Mammary epithelial cell (primary cell): ENCODE data around the gene AMPD1.

Experiments used
- CTCF ChIP-seq, 2 donors: IDR thresholded peaks in 1 of 2; conservative IDR thresholded peaks in 1 of 2; 2 replicates each; pipeline ENCODE4 v1.5.1; 2011 to 2012; ENCODE audit warnings: inconsistent platforms in 2 of 2, low read length in 2 of 2, mild to moderate bottlenecking in 2 of 2, control low read depth in 1 of 2, low read depth in 1 of 2; ENCODE audit not compliant: insufficient read depth in 1 of 2; ENCODE audit errors: extremely low read depth in 1 of 2
- EZH2 ChIP-seq: IDR thresholded peaks from 2 replicates; pipeline ENCODE4 v1.6.1; 2012; ENCODE audit warnings: low read length, inconsistent platforms, borderline replicate concordance

- TF ChIP-seq EZH2, result no peak
- no peak for TF ChIP-seq CTCF (conservative IDR thresholded peaks at IDR 0.05 in 1 of 2, IDR thresholded peaks at IDR 0.05 in 1 of 2; ENCODE audit: extremely low read depth in 1 of 2, insufficient read depth in 1 of 2, low read depth in 1 of 2, low read length in 2 of 2)
Observed at GRCh38 chr1:114723915-114724314, 28.6 kb upstream of the AMPD1 start.
